ENCODE results near the gene IQGAP3.

The IQGAP3 gene

DNA sequence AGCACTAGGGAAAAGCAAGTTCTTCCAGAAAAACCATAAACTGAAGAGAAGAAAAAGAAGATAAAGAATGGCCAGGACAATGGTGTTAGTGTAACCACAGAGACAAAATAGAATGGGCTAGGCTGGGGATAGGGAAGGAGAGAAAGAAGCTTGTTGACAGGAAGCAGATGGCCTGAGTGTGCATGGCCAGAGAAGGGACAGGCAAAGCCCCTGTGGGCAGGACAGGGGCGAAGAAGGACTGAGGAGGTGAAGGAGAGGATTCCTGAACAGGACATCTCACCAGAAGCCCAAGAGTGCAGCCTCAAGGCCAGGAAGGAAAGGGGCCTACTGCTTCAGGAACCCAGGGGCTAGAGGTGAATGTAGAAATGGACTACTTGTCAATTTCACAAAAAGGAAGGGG is 29.3 kb downstream of the IQGAP3 start:
- peaks cover 23% of the 10 kb centered on the region for H3K36me3 ChIP-seq (ENCODE audit: control insufficient read depth, insufficient read depth, low read length)
- H3K4me1 ChIP-seq (ENCODE audit: control insufficient read depth, insufficient read depth, low read length), result no peaks in the 10 kb centered on the region
- no peak for DNase-seq (ENCODE audit: low read depth, low spot score)
- H3K9me3 ChIP-seq (ENCODE audit: control insufficient read depth, insufficient read depth, low read length), result no peaks in the 10 kb centered on the region
- no peaks in the 10 kb centered on the region for H3K27me3 ChIP-seq (ENCODE audit: control insufficient read depth, insufficient read depth, low read length)
- no CpG with 5 or more reads among the region's 1 CpG for WGBS (ENCODE audit: insufficient coverage, insufficient read length)
- no peak overlapping the region for H3K27ac ChIP-seq (ENCODE audit: low read length)
- H3K4me3 ChIP-seq (ENCODE audit: low read length), result no peak overlapping the region

DNA sequence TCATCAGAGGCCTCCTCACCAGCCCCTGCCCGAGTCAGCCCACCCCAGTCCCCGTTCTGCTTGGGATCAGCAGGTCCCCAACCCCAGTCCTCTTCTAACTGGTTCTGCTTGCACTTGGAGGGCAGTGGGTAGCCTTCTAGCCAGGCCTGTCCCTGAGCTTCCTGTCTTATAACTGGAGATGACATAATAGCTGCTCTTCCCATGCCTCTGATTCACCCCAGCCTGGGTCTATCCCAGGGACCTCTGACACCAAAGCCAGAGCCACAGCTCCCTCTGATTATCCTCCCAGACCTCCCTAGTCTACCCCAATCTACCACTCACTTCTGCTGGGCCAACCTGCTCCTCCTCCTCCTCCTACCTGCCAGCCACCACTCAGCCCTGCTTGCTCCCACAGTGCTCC is 31.4 kb downstream of the IQGAP3 start:
- no peak for DNase-seq (ENCODE audit: low read depth, low spot score)
- no peaks in the 10 kb centered on the region for H3K9me3 ChIP-seq (ENCODE audit: control insufficient read depth, insufficient read depth, low read length)
- no CpG with 5 or more reads among the region's 2 CpGs for WGBS (ENCODE audit: insufficient coverage, insufficient read length)
- no peaks in the 10 kb centered on the region for H3K27me3 ChIP-seq (ENCODE audit: control insufficient read depth, insufficient read depth, low read length)
- H3K4me1 ChIP-seq (ENCODE audit: control insufficient read depth, insufficient read depth, low read length), result no peaks in the 10 kb centered on the region
- H3K4me3 ChIP-seq (ENCODE audit: low read length), result no peak overlapping the region
- H3K36me3 ChIP-seq (ENCODE audit: control insufficient read depth, insufficient read depth, low read length), result peaks cover 17% of the 10 kb centered on the region
- no peak overlapping the region for H3K27ac ChIP-seq (ENCODE audit: low read length)

DNA sequence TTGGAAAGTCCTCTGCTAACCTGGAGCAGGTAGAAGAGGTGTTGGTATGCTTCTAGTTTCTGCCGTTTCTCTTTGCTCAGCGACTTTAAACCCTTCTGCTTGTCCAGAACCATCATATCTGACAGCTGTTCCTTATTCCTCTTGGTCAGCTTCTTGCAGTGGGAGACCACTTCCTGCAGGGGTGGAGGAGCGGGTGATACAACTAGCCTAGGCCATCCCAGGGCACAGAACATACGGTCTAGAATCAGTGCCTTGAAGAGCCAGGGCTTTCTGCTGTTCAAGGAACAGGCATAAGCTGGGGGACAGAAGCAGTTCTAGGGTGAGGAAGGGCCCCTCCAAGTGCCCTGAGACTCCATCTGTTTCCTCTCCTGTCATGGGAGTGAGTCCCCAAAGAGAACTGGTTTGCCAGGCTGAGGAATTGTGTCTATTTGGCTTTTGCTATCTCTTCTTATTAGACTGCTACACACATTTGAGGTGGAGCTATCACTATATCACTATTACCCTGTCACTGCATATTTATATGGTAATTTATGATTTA is 32.5 kb downstream of the IQGAP3 start:
- no peaks in the 10 kb centered on the region for H3K4me1 ChIP-seq (ENCODE audit: control insufficient read depth, insufficient read depth, low read length)
- no peaks in the 10 kb centered on the region for H3K27me3 ChIP-seq (ENCODE audit: control insufficient read depth, insufficient read depth, low read length)
- no peak for DNase-seq (ENCODE audit: low read depth, low spot score)
- H3K36me3 ChIP-seq (ENCODE audit: control insufficient read depth, insufficient read depth, low read length), result peaks cover 17% of the 10 kb centered on the region
- WGBS (ENCODE audit: insufficient coverage, insufficient read length), result no CpG with 5 or more reads among the region's 4 CpGs
- no peak overlapping the region for H3K4me3 ChIP-seq (ENCODE audit: low read length)
- no peak overlapping the region for H3K27ac ChIP-seq (ENCODE audit: low read length)
- no peaks in the 10 kb centered on the region for H3K9me3 ChIP-seq (ENCODE audit: control insufficient read depth, insufficient read depth, low read length)

DNA sequence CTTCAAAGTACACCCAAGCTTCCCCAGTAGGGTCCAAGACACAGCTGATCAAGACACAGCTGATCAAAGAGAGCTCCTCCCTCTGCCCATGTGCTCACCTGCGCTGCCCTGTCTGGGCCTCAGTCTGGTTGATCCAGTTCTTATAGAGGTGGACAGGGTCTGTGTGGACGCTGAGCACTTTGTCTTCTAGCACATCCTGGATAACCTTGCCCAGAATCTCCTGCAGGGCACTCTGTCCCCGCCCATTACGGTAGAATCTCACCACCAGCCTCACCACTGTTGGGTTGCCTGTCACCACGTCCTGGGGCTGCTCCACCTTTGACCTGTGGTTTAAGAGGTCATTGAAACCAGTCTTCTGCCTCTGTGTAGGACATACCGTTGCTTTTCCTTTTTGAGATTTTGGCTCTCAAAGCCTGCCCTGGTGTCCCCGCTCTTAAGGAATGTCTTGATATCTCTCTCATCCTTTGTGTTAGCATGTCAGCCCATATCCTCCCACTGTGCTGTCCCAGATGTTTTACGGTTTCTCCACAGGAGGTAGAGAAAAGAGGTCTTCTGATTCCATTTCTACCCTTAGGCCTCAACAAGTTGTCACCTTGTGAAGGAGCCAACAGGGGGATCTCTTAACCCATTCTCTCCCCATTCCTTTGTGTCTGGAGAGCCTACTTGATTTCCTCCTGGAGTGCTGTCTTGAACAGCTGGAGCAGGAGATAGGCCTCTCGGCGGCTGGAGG is 33.5 kb downstream of the IQGAP3 start:
- WGBS (ENCODE audit: insufficient coverage, insufficient read length), result no CpG with 5 or more reads among the region's 10 CpGs
- Histone ChIP-seq H3K9me3 (ENCODE audit: control insufficient read depth, insufficient read depth, low read length) (no peaks in the 10 kb centered on the region), H3K4me3 (ENCODE audit: low read length) (no peak overlapping the region), H3K27me3 (ENCODE audit: control insufficient read depth, insufficient read depth, low read length) (no peaks in the 10 kb centered on the region), H3K36me3 (ENCODE audit: control insufficient read depth, insufficient read depth, low read length) (peaks cover 17% of the 10 kb centered on the region), H3K4me1 (ENCODE audit: control insufficient read depth, insufficient read depth, low read length) (no peaks in the 10 kb centered on the region), H3K27ac (ENCODE audit: low read length) (no peak overlapping the region)
- no peak for DNase-seq (ENCODE audit: low read depth, low spot score)

DNA sequence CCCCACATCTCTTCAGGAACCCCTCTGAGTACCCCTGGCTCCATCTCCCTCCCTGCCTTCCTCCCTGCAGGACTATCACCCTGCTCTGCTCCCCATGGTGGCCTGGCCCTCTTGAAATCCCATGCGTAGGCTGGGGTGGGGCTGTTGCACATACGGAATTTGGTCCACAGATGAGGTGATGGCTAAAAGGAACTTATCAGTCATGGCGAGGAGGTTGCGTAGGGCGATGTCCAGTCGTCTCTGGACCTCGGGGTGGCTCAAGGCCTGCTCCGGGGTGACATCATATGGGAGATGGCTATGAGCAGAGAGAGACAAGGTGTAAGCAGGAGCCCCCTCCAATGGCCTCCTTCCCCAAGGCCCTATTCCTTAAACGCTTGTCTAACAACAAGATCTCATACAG is 35.3 kb downstream of the IQGAP3 start:
- H3K27me3 ChIP-seq (ENCODE audit: control insufficient read depth, insufficient read depth, low read length), result no peaks in the 10 kb centered on the region
- H3K9me3 ChIP-seq (ENCODE audit: control insufficient read depth, insufficient read depth, low read length), result no peaks in the 10 kb centered on the region
- DNase-seq (ENCODE audit: low read depth, low spot score), result no peak
- no CpG with 5 or more reads among the region's 9 CpGs for WGBS (ENCODE audit: insufficient coverage, insufficient read length)
- no peak overlapping the region for H3K27ac ChIP-seq (ENCODE audit: low read length)
- no peaks in the 10 kb centered on the region for H3K4me1 ChIP-seq (ENCODE audit: control insufficient read depth, insufficient read depth, low read length)
- H3K36me3 ChIP-seq (ENCODE audit: control insufficient read depth, insufficient read depth, low read length), result peaks cover 17% of the 10 kb centered on the region
- no peak overlapping the region for H3K4me3 ChIP-seq (ENCODE audit: low read length)

DNA sequence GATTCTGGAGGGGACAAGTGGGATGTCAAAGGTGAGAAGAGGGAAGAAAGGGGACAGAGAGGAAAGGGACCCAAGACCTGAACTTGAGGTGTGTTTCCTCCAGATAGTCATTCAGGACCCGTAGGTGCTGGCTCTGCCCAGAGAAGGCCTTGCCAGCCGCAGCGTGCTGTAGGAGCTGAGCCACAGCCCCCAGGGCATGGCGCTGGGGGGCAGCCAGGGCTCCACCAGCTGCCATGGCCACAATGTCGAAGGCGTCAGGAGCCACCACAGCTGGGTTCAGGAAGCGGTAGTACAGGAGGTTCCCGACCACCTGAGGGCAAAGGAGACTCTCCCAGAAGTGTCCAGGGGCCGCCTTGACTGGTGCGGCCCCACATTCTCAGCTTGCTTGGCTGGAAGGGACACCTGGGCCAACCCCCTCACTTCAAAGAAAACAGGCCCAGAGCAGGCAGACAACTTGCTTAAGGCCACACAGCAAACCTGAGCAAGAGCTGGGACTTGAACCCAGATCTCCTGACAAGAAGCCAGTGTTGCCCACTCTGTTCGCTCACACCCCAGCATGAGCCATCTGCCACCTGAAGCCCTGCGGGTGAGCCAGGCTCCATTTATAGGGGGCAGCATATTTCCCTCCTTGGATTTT is 37.8 kb downstream of the IQGAP3 start:
- no peak overlapping the region for H3K27ac ChIP-seq (ENCODE audit: low read length)
- WGBS (ENCODE audit: insufficient coverage, insufficient read length), result no CpG with 5 or more reads among the region's 12 CpGs
- H3K9me3 ChIP-seq (ENCODE audit: control insufficient read depth, insufficient read depth, low read length), result no peaks in the 10 kb centered on the region
- no peaks in the 10 kb centered on the region for H3K4me1 ChIP-seq (ENCODE audit: control insufficient read depth, insufficient read depth, low read length)
- no peak overlapping the region for H3K4me3 ChIP-seq (ENCODE audit: low read length)
- no peak for DNase-seq (ENCODE audit: low read depth, low spot score)
- no peaks in the 10 kb centered on the region for H3K27me3 ChIP-seq (ENCODE audit: control insufficient read depth, insufficient read depth, low read length)
- H3K36me3 ChIP-seq (ENCODE audit: control insufficient read depth, insufficient read depth, low read length), result peaks cover 21% of the 10 kb centered on the region

DNA sequence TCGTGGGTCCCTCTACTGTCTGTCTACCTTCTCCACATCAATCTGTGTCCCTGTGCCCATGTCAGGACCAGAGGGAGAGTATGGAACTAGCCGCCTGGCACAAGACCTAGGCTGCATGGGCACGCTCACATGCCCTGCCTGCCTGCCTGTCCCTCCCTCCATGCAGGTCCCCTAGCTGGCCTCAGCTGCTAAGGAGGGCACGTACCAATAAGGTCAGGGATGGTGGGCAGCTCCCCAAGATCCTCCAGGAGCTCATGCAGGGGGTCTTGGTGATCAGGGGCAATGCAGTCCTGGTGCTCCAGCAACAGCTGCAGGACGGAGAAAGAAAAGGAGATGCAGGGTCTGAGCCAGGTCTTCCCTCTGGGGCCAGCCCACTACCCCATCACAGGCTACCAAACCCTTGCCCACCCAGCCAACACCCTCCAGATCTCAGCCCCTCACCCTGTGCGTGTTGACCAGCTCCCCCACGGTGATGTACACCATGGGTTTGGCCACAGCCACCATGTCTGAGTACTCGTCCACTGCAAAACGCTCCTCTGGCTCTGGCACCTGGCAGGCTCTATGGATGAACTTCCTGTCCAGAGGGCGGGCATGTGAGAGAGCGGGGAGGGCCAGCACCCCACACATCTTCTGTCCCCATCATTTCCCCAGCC is 38.7 kb downstream of the IQGAP3 start:
- Histone ChIP-seq H3K27ac (ENCODE audit: low read length) (no peak overlapping the region), H3K27me3 (ENCODE audit: control insufficient read depth, insufficient read depth, low read length) (no peaks in the 10 kb centered on the region), H3K36me3 (ENCODE audit: control insufficient read depth, insufficient read depth, low read length) (peaks cover 16% of the 10 kb centered on the region), H3K4me3 (ENCODE audit: low read length) (no peak overlapping the region), H3K4me1 (ENCODE audit: control insufficient read depth, insufficient read depth, low read length) (no peaks in the 10 kb centered on the region), H3K9me3 (ENCODE audit: control insufficient read depth, insufficient read depth, low read length) (no peaks in the 10 kb centered on the region)
- DNase-seq (ENCODE audit: low read depth, low spot score), result no peak
- no CpG with 5 or more reads among the region's 11 CpGs for WGBS (ENCODE audit: insufficient coverage, insufficient read length)

DNA sequence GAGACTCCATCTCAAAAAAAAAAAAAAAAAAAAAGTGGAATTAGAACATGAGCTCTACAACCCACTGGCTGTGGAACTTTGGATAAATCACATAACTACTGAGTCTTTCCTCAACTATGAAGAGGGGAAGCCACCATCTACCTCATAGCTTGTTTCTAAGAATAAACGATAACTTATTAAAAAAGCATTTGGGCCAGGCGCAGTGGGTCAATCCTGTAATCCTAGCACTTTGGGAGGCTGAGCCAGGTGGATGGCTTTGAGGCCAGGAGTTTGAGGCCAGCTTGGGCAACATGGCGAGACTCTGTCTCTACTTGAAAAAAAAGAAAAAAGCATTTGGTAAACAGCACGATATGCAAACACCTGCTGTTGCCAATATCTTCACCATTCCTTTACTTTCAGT is 40.0 kb downstream of the IQGAP3 start:
- peaks cover 16% of the 10 kb centered on the region; the same call in 1 of the 2 replicates for H3K36me3 ChIP-seq (ENCODE audit: control insufficient read depth, insufficient read depth, low read length)

DNA sequence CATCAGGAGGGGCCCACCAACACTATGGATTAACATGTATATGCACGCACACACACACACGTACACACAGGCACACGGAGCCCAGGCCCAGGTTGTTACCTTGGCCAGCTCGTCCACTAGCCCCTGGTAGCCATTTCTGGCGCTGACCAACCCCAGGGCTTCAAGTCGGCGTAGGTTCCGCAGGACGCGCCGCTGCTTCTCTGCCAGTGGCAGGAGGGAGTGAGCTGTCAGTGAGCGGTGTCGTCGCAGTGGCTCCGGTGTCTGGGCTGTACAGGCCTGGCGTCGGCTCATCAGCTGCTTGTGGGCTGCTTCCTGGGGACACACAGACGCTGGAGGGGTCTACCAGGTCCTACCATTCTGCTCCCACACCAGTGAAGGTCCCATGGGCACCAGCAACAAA is 42.4 kb downstream of the IQGAP3 start:
- Histone ChIP-seq H3K36me3 (ENCODE audit: control insufficient read depth, insufficient read depth, low read length) (peaks cover 16% of the 10 kb centered on the region; the same call in 1 of the 2 replicates), H3K27me3 (ENCODE audit: control insufficient read depth, insufficient read depth, low read length) (no peaks in the 10 kb centered on the region), H3K4me1 (ENCODE audit: control insufficient read depth, insufficient read depth, low read length) (peaks cover 8% of the 10 kb centered on the region), H3K27ac (ENCODE audit: low read length) (no peak overlapping the region), H3K4me3 (ENCODE audit: low read length) (no peak overlapping the region), H3K9me3 (ENCODE audit: control insufficient read depth, insufficient read depth, low read length) (no peaks in the 10 kb centered on the region)
- WGBS (ENCODE audit: insufficient coverage, insufficient read length), result no CpG with 5 or more reads among the region's 18 CpGs
- no peak for DNase-seq (ENCODE audit: low read depth, low spot score)

More for the DNA sequence above, 40.0 kb downstream of the IQGAP3 start:
- Histone ChIP-seq H3K4me1 (ENCODE audit: control insufficient read depth, insufficient read depth, low read length) (no peaks in the 10 kb centered on the region), H3K9me3 (ENCODE audit: control insufficient read depth, insufficient read depth, low read length) (no peaks in the 10 kb centered on the region), H3K27ac (ENCODE audit: low read length) (no peak overlapping the region), H3K4me3 (ENCODE audit: low read length) (no peak overlapping the region), H3K27me3 (ENCODE audit: control insufficient read depth, insufficient read depth, low read length) (no peaks in the 10 kb centered on the region)
- no CpG with 5 or more reads among the region's 4 CpGs for WGBS (ENCODE audit: insufficient coverage, insufficient read length)
- no peak for DNase-seq (ENCODE audit: low read depth, low spot score)

DNA sequence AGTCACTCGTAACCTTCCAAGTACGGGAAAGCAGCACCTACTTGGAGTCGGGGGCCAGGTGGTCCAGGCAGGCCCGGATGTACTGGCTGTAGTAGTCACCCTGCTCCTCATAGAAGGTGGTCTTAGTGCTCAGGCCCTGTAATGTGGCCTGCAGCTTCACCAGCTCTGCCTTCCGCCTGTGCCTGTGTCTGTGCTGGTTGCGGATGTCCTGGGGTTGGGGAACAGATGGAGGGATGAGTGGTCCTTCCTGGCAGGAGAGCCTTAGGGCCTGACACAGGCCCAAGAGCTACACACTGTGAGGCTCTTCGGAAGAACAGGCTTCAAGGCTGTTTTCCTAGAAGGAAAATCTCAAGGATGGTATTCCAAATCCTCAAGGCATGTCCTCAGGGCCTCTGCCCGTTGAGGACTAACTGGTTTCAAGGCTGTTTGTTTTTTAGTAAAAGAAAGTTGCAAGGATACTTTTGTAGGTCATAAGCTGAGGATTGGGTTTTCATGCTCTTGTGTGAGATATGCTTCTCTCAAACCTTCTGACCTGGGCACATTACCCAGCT is 43.4 kb downstream of the IQGAP3 start:
- no peaks in the 10 kb centered on the region for H3K27me3 ChIP-seq (ENCODE audit: control insufficient read depth, insufficient read depth, low read length)
- peaks cover 16% of the 10 kb centered on the region; the same call in 1 of the 2 replicates for H3K36me3 ChIP-seq (ENCODE audit: control insufficient read depth, insufficient read depth, low read length)
- H3K4me1 ChIP-seq (ENCODE audit: control insufficient read depth, insufficient read depth, low read length), result peaks cover 8% of the 10 kb centered on the region
- no peak overlapping the region for H3K27ac ChIP-seq (ENCODE audit: low read length)
- no peak for DNase-seq (ENCODE audit: low read depth, low spot score)
- no CpG with 5 or more reads among the region's 8 CpGs for WGBS (ENCODE audit: insufficient coverage, insufficient read length)
- no peak overlapping the region for H3K4me3 ChIP-seq (ENCODE audit: low read length)
- H3K9me3 ChIP-seq (ENCODE audit: control insufficient read depth, insufficient read depth, low read length), result no peaks in the 10 kb centered on the region
